Nephron (organoid): Measurements from ENCODE around the gene AKR7A3.

ENCODE experiments used
- H3K27ac Mint-ChIP-seq, 3 experiments: 2 replicates each; pipeline ENCODE4 v1.8.0; 2020; ENCODE audit warnings: mixed read lengths in 3 of 3, mild to moderate bottlenecking in 2 of 3, moderate library complexity in 1 of 3
- H3K27me3 Mint-ChIP-seq: 2 replicates; pipeline ENCODE4 v1.8.0; 2021; ENCODE audit warnings: low read depth, mild to moderate bottlenecking, moderate library complexity, mixed read lengths
- H3K36me3 Mint-ChIP-seq: 2 replicates; pipeline ENCODE4 v1.8.0; 2020; ENCODE audit warnings: low read depth, mixed read lengths
- H3K4me1 Mint-ChIP-seq: 2 replicates; pipeline ENCODE4 v1.8.0; 2020; ENCODE audit warnings: mixed read lengths
- H3K4me3 Mint-ChIP-seq, 3 experiments: 2 replicates each; pipeline ENCODE4 v1.8.0; 2020; ENCODE audit warnings: mild to moderate bottlenecking in 3 of 3, mixed read lengths in 3 of 3, moderate library complexity in 2 of 3
- H3K9me3 Mint-ChIP-seq: 2 replicates; pipeline ENCODE4 v1.8.0; 2020; ENCODE audit warnings: mixed read lengths
- TF ChIP-seq, protein P1 (sequence below), 3 experiments: fragments of 200-600 bp; sonication (generic); IDR thresholded peaks; one replicate each; pipeline ENCODE4 v1.5.0; 2021; ENCODE audit warnings: antibody characterized with exemption in 3 of 3; ENCODE audit not compliant: unreplicated experiment in 3 of 3

The AKR7A3 gene

DNA sequence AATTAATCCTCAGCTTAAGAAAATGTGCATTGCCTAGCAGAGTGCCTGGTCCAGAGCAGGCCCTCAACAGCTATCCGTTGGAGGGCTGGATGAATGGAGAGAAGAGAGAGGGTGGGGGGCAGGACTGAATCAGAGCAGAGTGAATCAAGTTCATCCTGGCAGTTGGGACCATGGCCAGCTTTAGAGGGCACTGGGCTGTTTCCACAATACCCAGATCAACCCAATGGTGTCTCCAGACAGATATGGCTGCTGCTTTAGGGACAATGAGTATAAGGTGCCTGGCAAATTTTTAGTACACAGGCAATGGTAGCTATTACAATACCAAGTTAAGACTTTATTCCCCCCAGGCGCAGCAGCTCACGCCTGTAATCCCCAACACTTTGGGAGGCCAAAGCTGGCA, 54.3 kb downstream of the AKR7A3 start:
- Mint-ChIP-seq H3K36me3 (peaks cover 58% of the 10 kb centered on the region), H3K27ac (no peak overlapping the region), H3K4me3 (no peak overlapping the region), H3K27me3 (no peaks in the 10 kb centered on the region), H3K4me1 (no peaks in the 10 kb centered on the region), H3K9me3 (no peaks in the 10 kb centered on the region)
- TF ChIP-seq, protein P1, sequence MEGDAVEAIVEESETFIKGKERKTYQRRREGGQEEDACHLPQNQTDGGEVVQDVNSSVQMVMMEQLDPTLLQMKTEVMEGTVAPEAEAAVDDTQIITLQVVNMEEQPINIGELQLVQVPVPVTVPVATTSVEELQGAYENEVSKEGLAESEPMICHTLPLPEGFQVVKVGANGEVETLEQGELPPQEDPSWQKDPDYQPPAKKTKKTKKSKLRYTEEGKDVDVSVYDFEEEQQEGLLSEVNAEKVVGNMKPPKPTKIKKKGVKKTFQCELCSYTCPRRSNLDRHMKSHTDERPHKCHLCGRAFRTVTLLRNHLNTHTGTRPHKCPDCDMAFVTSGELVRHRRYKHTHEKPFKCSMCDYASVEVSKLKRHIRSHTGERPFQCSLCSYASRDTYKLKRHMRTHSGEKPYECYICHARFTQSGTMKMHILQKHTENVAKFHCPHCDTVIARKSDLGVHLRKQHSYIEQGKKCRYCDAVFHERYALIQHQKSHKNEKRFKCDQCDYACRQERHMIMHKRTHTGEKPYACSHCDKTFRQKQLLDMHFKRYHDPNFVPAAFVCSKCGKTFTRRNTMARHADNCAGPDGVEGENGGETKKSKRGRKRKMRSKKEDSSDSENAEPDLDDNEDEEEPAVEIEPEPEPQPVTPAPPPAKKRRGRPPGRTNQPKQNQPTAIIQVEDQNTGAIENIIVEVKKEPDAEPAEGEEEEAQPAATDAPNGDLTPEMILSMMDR (IDR thresholded peaks at IDR 0.05; ENCODE audit: unreplicated experiment in 3 of 3), result no peak
